B cell (primary cell): ENCODE data around the gene GIGYF2. TPM values are rescaled to one million over a fixed set of nuclear protein-coding genes. Genes with fewer than 3 reads are reported as not detected.

Experiments used
- ATAC-seq: fragments of 200-7000 bp; cut with Tn5 transposase; one replicate; pipeline ENCODE4 v1.10.0; 2021; ENCODE audit warnings: low read depth, mild to moderate bottlenecking, moderate number of reproducible peaks, moderate library complexity
- CTCF ChIA-PET: fragments of 350-600 bp; sonication (Branson Sonifier 250); formaldehyde crosslinking; loops from one replicate; lab custom pipeline; 2021; ENCODE audit warnings: antibody characterized with exemption, inconsistent platforms; lab: Charles Lee
- POLR2A ChIA-PET: fragments of 350-600 bp; sonication (Branson Sonifier 250); formaldehyde crosslinking; loops from one replicate; lab custom pipeline; 2021; ENCODE audit warnings: antibody characterized with exemption; lab: Charles Lee
- DNase-seq: peaks from one replicate; pipeline ENCODE4 v3.0.0; 2013
- H2AFZ ChIP-seq: 2 replicates; pipeline ENCODE4 v1.6.1; 2012; ENCODE audit warnings: mild to moderate bottlenecking, low read depth, low read length; ENCODE audit not compliant: insufficient read depth, poor library complexity, severe bottlenecking
- H3K27ac ChIP-seq, 2 donors: 1 replicate in 1 of 2; 2 replicates in 1 of 2; pipeline ENCODE4 v1.5.1; 2012 to 2013; ENCODE audit warnings: low read length in 2 of 2, mild to moderate bottlenecking in 2 of 2, moderate library complexity in 1 of 2
- H3K27me3 ChIP-seq, 4 experiments: fragments of 200-600 bp in 1 of 4; sonication (generic) in 1 of 4; replicated peaks in 1 of 4; 1 replicate in 2 of 4; 2 replicates in 2 of 4; pipeline versions ENCODE4 v1.6.1 to v1.7.0; 2013 to 2016; ENCODE audit warnings: low read length in 3 of 4, mild to moderate bottlenecking in 2 of 4, mixed read lengths in 1 of 4, moderate library complexity in 1 of 4; ENCODE audit not compliant: insufficient read depth in 4 of 4, control insufficient read depth in 3 of 4; ENCODE audit errors: control extremely low read depth in 1 of 4
- H3K36me3 ChIP-seq, 2 experiments: replicated peaks in 1 of 2; 1 replicate in 1 of 2; 2 replicates in 1 of 2; pipeline versions ENCODE4 v1.6.1 to v1.7.1; 2013; ENCODE audit warnings: low read length in 1 of 2; ENCODE audit not compliant: insufficient read depth in 2 of 2, control insufficient read depth in 1 of 2; ENCODE audit errors: control extremely low read depth in 1 of 2, extremely low read depth in 1 of 2
- H3K4me1 ChIP-seq, 2 donors: fragments of 200-600 bp in 1 of 2; sonication (generic) in 1 of 2; 1 replicate in 1 of 2; 2 replicates in 1 of 2; pipeline versions ENCODE4 v1.5.1 to v1.6.1; 2013 to 2017; ENCODE audit warnings: low read length in 2 of 2; ENCODE audit not compliant: control insufficient read depth in 2 of 2, insufficient read depth in 2 of 2
- H3K4me2 ChIP-seq: replicated peaks from 2 replicates; pipeline ENCODE3; 2012; ENCODE audit warnings: mild to moderate bottlenecking, low read depth, low read length; ENCODE audit not compliant: poor library complexity, severe bottlenecking
- H3K4me3 ChIP-seq, 5 experiments: fragments of 200-600 bp in 1 of 5; sonication (generic) in 1 of 5; 1 replicate in 3 of 5; 2 replicates in 2 of 5; pipeline versions ENCODE4 v1.5.1 to v1.7.0; 2011 to 2016; ENCODE audit warnings: low read length in 4 of 5, mild to moderate bottlenecking in 4 of 5, low read depth in 2 of 5, control low read depth in 1 of 5, moderate library complexity in 1 of 5; ENCODE audit not compliant: insufficient read depth in 1 of 5; ENCODE audit errors: control extremely low read depth in 1 of 5, extremely low read depth in 1 of 5
- H3K79me2 ChIP-seq: fragments of 200-600 bp; sonication (generic); one replicate; pipeline ENCODE4 v1.6.0; 2016; ENCODE audit warnings: low read length; ENCODE audit not compliant: control insufficient read depth, insufficient read depth
- H3K9ac ChIP-seq: fragments of 200-600 bp; sonication (generic); 2 replicates; pipeline ENCODE4 v1.6.1; 2017; ENCODE audit warnings: mild to moderate bottlenecking, low read length, moderate library complexity
- H3K9me3 ChIP-seq, 3 donors: one replicate each; pipeline versions ENCODE4 v1.6.1 to v1.7.1; 2013; ENCODE audit warnings: low read length in 2 of 3; ENCODE audit not compliant: control insufficient read depth in 2 of 3, insufficient read depth in 1 of 3; ENCODE audit errors: control extremely low read depth in 1 of 3
- H4K20me1 ChIP-seq: 2 replicates; pipeline ENCODE4 v1.6.0; 2012; ENCODE audit warnings: mild to moderate bottlenecking, low read length; ENCODE audit not compliant: insufficient read depth, control insufficient read depth, poor library complexity, severe bottlenecking
- H3K27ac Mint-ChIP-seq: one replicate; pipeline ENCODE4 v1.8.0; 2021; ENCODE audit warnings: mixed read lengths
- H3K27me3 Mint-ChIP-seq: one replicate; pipeline ENCODE4 v1.8.0; 2021; ENCODE audit warnings: mixed read lengths
- H3K4me1 Mint-ChIP-seq: one replicate; pipeline ENCODE4 v1.8.0; 2021; ENCODE audit warnings: mixed read lengths
- H3K4me3 Mint-ChIP-seq: one replicate; pipeline ENCODE4 v1.8.0; 2021; ENCODE audit warnings: mixed read lengths
- H3K9me3 Mint-ChIP-seq: one replicate; pipeline ENCODE4 v1.8.0; 2022; ENCODE audit warnings: mixed read lengths; ENCODE audit not compliant: insufficient read depth
- EZH2 ChIP-seq: IDR thresholded peaks from 2 replicates; pipeline ENCODE4 v1.6.1; 2012; ENCODE audit warnings: borderline replicate concordance, low read depth, mild to moderate bottlenecking, moderate library complexity, low read length; ENCODE audit not compliant: insufficient read depth, poor library complexity, severe bottlenecking
- WGBS: methylation state at CpG from one replicate; pipeline ENCODE4 v1.1.5; 2013; ENCODE audit warnings: missing lambda C conversion rate; ENCODE audit not compliant: insufficient coverage; 5-methylcytosine and 5-hydroxymethylcytosine counted together
- intact Hi-C: fragments of 100-400 bp; cut with micrococcal nuclease; formaldehyde crosslinking; loops from one replicate; pipeline ENCODE4 v1.10.0; 2022
- polyA plus RNA-seq: library from polyadenylated mRNA; depleted of rRNA; stranded (reverse); fragments of >200 nt; gene quantifications from 2 replicates; pipeline ENCODE4 v1.2.3, GENCODE V29; 2012
- total RNA-seq, 2 donors: library from RNA; stranded (reverse); fragments of 120-200 nt in 1 of 2; gene quantifications; 1 replicate in 1 of 2; 2 replicates in 1 of 2; pipeline versions ENCODE4 v1.2.3 to v1.2.4, GENCODE V29; 2013 to 2022
- TF ChIP-seq, protein P1 (sequence below): fragments of 200-600 bp; IDR thresholded peaks from one replicate; pipeline ENCODE4 v1.8.0; 2022; ENCODE audit warnings: antibody characterized with exemption, mild to moderate bottlenecking

GIGYF2 gene
- total and polyA plus RNA-seq, 2 donors (not counting 1 experiment from before 2014, with no cell fraction given) = 7.2 to 108 TPM

DNA sequence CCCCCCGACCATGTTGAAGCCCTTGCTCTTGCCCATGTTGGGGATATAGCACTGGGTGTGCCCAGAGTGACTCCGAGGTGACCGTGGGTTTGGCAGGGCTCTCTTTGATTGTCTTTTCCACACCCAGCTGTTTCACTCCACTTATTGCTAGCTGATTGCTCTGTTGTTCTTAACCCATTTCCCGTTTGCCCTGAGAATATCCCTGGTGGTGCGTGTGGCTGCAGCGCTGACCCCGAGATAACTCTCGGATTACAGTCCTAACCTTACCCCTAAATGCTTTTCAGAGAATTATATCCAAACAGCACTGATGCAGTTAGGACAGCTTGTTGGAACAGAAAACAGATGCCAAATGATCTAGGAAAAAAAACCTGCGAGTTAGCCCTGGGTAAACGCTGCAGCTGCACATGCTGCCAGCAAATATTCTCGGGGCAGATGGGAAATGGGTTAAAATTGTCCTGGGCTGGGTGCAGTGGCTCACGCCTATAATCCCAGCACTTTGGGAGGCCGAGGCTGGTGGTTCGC lies 138.6 kb downstream of the GIGYF2 start:
- Histone ChIP-seq H3K36me3 (peaks cover 2 to 75% of the 10 kb centered on the region in 2 experiments), H3K9me3 (no peaks in the 10 kb centered on the region), H3K79me2 (peaks cover 12% of the 10 kb centered on the region), H3K27ac (no peak overlapping the region), H3K4me3 (no peak overlapping the region), H2AFZ (no peak overlapping the region), H3K27me3 (no peaks in the 10 kb centered on the region), H3K9ac (no peak overlapping the region), H3K4me2 (no peak overlapping the region), H3K4me1 (peaks cover 21 to 23% of the 10 kb centered on the region in 2 donors), H4K20me1 (no peaks in the 10 kb centered on the region)
- no peak overlapping the region for H3K4me3 Mint-ChIP-seq
- H3K4me1 Mint-ChIP-seq = peaks cover 33% of the 10 kb centered on the region
- H3K9me3 Mint-ChIP-seq = no peaks in the 10 kb centered on the region
- H3K27me3 Mint-ChIP-seq = no peaks in the 10 kb centered on the region
- no peak overlapping the region for H3K27ac Mint-ChIP-seq
- POLR2A ChIA-PET = no interaction called here
- CTCF ChIA-PET = interaction anchor here (1.3 kb wide), 1 partner anchor 17 kb away, joined by 3 read pairs; no protein-coding TSS in a partner anchor
- WGBS = 97% methylated on average over 10 of the region's 14 CpGs
- intact Hi-C loops = no loop called here
- ATAC-seq (no peak), DNase-seq (no peak)
- TF ChIP-seq EZH2 = no peak
- TF ChIP-seq, protein P1, sequence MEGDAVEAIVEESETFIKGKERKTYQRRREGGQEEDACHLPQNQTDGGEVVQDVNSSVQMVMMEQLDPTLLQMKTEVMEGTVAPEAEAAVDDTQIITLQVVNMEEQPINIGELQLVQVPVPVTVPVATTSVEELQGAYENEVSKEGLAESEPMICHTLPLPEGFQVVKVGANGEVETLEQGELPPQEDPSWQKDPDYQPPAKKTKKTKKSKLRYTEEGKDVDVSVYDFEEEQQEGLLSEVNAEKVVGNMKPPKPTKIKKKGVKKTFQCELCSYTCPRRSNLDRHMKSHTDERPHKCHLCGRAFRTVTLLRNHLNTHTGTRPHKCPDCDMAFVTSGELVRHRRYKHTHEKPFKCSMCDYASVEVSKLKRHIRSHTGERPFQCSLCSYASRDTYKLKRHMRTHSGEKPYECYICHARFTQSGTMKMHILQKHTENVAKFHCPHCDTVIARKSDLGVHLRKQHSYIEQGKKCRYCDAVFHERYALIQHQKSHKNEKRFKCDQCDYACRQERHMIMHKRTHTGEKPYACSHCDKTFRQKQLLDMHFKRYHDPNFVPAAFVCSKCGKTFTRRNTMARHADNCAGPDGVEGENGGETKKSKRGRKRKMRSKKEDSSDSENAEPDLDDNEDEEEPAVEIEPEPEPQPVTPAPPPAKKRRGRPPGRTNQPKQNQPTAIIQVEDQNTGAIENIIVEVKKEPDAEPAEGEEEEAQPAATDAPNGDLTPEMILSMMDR = no peak

DNA sequence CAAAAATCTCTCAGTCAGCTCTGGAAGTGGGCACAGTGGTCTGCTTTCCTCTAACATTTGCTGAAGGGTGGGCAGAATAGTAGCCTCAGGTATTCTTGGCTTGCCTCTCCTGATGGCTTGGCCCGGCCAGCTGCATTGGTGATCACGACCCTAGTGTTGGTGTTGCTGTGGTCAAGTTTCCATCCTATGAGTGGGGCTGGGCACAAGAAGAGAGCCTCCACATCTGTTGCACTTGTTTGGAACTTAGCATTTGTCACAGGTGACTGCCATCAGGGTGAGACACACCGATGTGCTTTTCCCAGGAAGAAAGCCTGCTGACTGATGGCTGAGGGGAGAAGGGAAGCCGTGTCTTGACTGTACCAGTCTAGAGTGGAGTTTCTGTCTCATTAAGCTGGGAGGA lies 139.8 kb downstream of the GIGYF2 start:
- Histone ChIP-seq H3K36me3 (peaks cover 3 to 69% of the 10 kb centered on the region in 2 experiments), H3K9me3 (no peaks in the 10 kb centered on the region), H3K79me2 (peaks cover 7% of the 10 kb centered on the region), H3K9ac (no peak overlapping the region), H3K4me2 (no peak overlapping the region), H3K27ac (peak overlapping the region in 1 of 2 donors; percentile 1), H4K20me1 (no peaks in the 10 kb centered on the region), H2AFZ (no peak overlapping the region), H3K4me3 (no peak overlapping the region), H3K27me3 (no peaks in the 10 kb centered on the region), H3K4me1 (peaks cover 21 to 23% of the 10 kb centered on the region in 2 donors)
- Mint-ChIP-seq H3K4me1 (peaks cover 33% of the 10 kb centered on the region), H3K27ac (peak overlapping the region; percentile 37), H3K9me3 (no peaks in the 10 kb centered on the region), H3K4me3 (no peak overlapping the region), H3K27me3 (no peaks in the 10 kb centered on the region)
- ATAC-seq = no peak
- 94% methylated on average over 4 of the region's 4 CpGs for WGBS
- TF ChIP-seq EZH2 = no peak
- TF ChIP-seq, protein P1 = no peak
- DNase-seq = no peak
- POLR2A ChIA-PET = no interaction called here
- CTCF ChIA-PET = interaction anchor here (1.2 kb wide), 1 partner anchor 17 kb away, joined by 3 read pairs; no protein-coding TSS in a partner anchor
- intact Hi-C loops = no loop called here
